CD4-positive, alpha-beta T cell treated with Interleukin-10 for 1 hour (primary cell): ENCODE data around the gene COL1A2.

Source experiments
- DNase-seq: peaks from one replicate; pipeline ENCODE4 v3.0.0-alpha.2; 2020

The COL1A2 gene

GRCh38 chr7:94394437-94395140 lies at the start of gene COL1A2:
Gene COL1A2 (plus strand): TSS chr7:94394895. CDS start chr7:94395032, 137 bp downstream.
- no peak for DNase-seq

GRCh38 chr7:94345907-94346306 lies 48.8 kb upstream of the COL1A2 start:
- no peak for DNase-seq

GRCh38 chr7:94348142-94348541 lies 46.6 kb upstream of the COL1A2 start:
- DNase-seq = no peak

- no peak for DNase-seq
These were observed 44.0 kb upstream of the COL1A2 start for GRCh38 chr7:94350734-94351133.

GRCh38 chr7:94351703-94352102 lies 43.0 kb upstream of the COL1A2 start:
- DNase-seq = no peak

DNA sequence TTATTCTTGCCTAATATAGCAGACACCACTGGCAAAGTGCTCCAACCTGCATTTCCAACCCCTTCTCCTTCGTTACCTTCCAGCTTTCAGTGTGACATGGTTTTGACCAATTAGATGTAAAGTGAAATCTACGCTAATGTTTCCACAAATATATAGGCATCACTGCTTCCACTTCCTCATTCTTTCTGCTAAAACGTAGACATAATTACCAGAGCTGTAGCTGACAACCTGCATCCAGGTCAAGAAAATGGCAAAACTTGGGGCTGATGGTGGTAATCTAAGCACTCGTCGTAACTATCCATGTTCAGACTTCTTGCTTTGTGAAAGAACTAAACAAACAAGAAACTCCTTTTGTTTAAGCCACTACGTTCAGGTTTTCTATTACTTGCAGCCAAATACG lies 41.8 kb upstream of the COL1A2 start:
- DNase-seq = no peak

GRCh38 chr7:94354953-94355352 lies 39.7 kb upstream of the COL1A2 start:
- no peak for DNase-seq

GRCh38 chr7:94355454-94355853 lies 39.2 kb upstream of the COL1A2 start:
- DNase-seq = no peak

DNA sequence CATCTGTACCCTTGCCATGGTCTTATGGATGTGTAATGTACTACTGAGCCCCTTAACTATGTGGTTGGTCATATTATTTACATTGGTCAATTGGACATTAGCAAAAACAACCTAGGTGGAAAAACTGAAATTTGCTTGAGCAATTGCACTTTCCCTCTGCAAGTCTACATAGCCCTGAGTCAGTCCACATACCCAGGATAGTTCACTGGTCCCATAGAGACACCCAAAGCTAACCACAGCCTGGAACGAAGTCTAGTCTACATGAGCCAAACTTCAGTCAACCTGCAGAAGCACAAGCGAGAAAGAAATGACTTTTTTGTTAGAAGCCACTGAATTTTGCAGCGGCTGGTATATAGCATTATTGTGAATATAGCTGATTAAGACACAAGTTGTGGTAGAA lies 37.6 kb upstream of the COL1A2 start:
- DNase-seq = no peak

DNA sequence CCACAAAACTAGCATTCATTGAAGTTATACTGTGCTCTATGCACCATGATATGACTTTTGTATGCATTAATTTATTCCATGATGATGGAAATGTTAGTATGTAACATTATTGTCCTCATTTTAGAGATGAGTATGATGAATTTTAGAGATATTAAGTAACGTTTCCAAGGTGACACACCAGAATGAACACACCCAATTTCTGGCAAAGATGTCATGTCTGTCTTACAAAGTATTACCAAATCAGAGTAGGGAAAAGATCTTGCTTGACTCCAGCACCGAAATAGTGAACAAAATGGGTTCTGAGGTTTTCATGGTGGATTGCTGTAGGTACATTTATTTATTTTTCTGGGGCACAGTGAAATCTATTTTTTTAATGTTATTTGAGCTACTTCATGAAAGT lies 33.8 kb upstream of the COL1A2 start:
- DNase-seq = no peak

- DNase-seq = no peak
These were observed 32.4 kb upstream of the COL1A2 start for GRCh38 chr7:94362276-94362675.

DNA sequence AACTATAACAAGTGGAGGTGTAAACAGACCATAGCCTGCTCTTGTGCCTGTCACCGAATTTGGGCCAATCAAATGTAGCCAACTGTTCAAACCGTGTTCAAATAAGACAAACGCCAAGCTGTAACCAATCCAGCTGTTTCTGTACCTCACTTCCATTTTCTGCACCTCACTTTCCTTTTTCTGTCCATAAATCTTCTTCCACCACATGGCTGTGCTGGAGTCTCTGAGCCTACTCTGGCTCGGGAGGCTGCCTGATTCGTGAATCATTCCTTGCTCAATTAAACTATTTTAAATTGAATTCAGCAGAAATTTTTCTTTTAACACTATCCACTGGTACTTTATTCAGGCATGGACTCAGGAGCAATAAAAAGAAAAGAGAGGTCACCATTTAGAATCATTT lies 29.9 kb upstream of the COL1A2 start:
- DNase-seq = no peak

DNA sequence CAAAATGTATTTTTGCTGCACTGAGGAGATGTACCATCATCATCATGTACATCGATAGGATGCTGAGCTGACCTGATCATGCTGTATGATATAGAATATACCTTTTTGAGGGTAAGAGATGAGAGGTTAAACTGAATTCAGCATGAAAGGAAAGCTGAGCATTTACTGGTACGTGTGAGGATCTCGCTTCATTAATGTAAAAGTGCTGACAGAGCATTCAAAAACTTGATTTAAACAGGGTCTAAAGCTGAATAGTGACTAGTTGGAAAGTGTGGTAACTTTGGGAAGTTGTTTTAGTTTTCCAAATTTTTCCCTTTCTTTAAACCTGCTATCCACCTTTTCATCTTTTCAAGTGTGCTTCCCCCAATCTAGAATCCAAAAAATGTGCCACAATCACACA lies 28.5 kb upstream of the COL1A2 start:
- DNase-seq = no peak

- DNase-seq = no peak
These were observed 27.9 kb upstream of the COL1A2 start for GRCh38 chr7:94366832-94367231.

DNA sequence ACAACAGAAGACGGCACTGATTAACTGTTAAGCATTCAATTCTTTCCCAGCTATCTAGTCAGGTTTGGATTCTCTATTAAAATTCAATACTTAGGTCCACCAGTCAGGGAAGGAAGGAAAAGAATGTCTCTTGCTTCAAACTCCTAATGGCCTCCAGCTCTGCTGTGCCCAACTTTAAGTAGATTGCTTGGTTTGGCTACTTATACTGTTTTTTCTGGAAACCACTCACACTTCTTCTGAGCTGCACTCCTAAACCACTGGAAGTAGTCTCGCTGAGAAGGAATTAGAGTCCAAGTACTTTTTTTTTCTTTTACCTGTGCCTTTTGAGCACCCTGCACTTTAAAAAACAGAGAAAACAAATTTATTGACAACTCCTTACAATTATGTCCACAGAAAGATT lies 26.7 kb upstream of the COL1A2 start:
- no peak for DNase-seq

DNA sequence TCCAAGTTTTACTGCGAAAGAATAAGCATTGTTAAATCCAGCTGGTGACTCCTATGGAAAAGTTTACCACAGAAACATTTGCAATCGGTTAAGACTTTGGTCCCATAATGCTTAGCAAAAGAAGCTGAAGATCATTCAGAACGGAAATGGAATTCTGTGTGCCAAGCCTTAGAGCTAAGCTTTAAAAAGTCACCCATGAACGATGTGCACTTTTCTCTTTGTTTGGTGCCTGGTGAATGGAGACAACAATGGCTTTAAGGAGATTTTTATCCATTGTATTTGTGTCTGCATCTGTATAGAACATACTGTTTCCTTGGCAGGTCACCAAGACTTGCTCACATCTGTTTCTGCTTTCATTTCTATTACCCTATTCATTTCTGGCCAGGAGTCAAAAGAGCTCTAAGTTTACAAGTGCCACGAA lies 26.3 kb upstream of the COL1A2 start:
- DNase-seq = no peak

- DNase-seq = no peak
These were observed 20.5 kb upstream of the COL1A2 start for GRCh38 chr7:94374231-94374630.

DNA sequence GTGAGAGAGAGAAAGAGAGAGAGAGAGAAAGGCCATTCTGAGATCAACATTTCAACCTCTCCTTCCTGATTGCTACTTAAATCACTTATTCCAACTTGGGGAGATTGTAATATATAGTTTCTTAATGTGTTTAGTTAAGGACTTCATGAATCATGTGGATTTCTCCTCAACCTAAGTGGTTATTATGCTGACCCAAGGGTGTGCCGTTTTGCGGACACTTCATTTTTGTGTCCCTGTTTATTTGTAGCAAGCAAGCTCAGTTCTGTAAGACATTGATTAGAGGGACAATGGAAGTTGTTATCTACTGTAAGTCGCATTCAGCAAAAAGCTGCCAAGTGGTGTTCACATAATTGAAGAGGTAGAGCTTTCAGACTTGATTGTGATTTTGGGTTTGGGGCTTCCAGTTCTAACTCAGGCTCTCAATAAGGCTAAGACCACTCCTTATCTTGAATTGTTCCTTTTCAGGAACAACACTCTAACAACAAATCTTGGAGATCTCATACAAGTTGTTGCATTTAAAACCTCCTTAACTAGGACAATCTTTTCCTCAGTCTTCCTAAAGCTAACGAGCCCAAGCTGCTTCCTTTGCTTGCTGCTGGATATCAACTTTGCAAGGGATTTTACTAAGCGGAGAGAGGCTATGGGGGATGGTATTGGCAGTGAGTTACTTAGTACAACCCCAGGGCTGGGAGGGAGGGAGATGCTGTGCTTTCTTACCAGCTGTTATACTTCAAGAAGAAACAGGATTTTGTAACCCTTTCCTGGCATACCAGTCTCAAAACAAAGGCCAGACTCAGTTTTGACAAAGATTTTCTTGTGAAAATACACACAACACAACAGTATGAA lies 19.8 kb upstream of the COL1A2 start:
- no peak for DNase-seq

DNA sequence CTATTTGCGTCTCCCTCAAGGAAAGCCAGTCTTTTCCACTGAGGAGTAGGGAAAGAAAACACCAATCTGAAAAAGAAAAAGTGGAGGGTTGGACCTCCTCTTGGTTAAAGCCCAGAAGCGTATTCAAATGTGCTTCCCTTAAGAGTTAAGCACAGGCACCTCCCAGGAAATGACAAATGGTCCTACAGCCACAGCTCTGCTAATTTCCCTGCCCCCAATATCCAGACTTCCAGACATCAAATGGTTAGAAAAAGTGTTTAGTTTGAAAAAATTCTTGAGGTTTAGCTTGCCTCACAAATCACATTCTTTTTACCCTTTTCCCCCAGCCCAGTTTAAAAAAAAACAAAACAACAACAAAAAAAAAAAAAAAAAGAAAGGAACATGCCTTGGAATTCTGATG lies 19.0 kb upstream of the COL1A2 start:
- no peak for DNase-seq

DNA sequence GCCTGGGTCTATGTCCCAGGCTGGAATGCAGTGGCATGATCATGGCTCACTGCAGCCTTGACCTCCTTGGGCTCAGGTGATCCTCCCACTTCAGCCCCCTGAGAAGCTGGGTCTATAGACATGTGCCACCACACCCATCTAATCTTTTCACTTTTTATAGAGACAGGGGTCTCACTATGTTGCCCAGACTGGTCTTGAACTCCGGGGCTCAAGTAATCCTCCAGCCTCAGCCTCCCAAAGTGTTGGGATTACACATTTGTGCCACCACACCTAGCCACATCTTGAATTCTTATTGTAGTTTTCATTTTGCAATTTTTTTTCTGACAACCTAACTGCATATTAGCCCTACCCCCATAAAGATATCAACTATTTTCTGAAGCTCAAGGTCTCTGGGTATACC lies 18.4 kb upstream of the COL1A2 start:
- no peak for DNase-seq

DNA sequence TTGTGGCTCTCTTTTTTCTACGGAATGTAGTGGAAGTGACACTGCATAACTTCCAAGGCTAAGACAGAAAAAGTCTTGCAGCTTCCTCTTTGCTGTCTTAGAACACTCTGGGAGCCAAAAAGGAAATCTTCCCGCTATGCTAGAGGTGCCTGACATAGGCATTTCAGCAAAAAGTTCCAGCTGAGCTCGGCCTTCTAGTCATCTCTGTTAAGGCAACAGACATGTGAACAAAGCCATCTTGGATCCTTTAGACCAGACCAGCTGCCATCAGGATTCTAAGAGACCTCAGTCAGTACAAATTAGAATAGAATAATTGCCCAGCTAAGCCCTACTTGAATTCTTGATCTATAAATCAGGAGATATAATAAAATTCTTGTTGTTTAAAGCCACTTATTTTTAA lies 16.3 kb upstream of the COL1A2 start:
- DNase-seq = no peak

- DNase-seq = no peak
These were observed 14.4 kb upstream of the COL1A2 start for GRCh38 chr7:94380264-94380663.

DNA sequence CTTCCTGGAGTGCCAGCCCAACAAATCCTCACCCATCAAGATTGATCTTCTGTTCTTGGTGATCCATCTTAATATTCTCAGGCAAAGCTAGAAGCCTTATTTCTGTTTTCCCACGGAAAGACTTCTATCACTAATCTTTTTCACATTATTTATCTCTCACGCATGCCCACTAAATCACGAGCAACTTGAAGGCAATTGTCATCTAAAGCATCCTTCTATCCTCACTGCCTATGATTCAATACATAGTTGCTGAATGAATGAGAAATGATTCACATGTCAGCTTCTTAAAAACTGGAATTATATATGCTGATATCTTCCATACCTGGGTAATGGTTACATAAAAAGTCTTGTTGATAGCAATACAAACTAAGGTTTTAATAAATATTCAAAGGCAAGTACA lies 12.6 kb upstream of the COL1A2 start:
- no peak for DNase-seq

- DNase-seq = no peak
These were observed 11.9 kb upstream of the COL1A2 start for GRCh38 chr7:94382746-94383145.

- DNase-seq = no peak
These were observed 10.4 kb upstream of the COL1A2 start for GRCh38 chr7:94384315-94384714.
